SK-N-SH (cell line): ENCODE data around the gene GJB1. TPM values are rescaled to one million over a fixed set of nuclear protein-coding genes. Genes with fewer than 3 reads are reported as not detected.

Source experiments
- CTCF ChIA-PET: fragments of 300-600, 350-600 bp; formaldehyde crosslinking; extraction: SDS; loops from one replicate; lab custom pipeline; 2021; lab: Yijun Ruan, JAX
- POLR2A ChIA-PET: fragments of 350-600 bp; sonication (Branson Sonifier 250); formaldehyde crosslinking; extraction: SDS; loops from one replicate; lab custom pipeline; 2020; ENCODE audit warnings: antibody characterized with exemption, inconsistent platforms; lab: Yijun Ruan, JAX
- DNase-seq: peaks from one replicate; pipeline ENCODE4 v3.0.0; 2012
- H2AFZ ChIP-seq: fragments of 200-600 bp; sonication (generic); 2 replicates; pipeline ENCODE4 v1.8.1; 2016; ENCODE audit warnings: antibody characterized with exemption, mild to moderate bottlenecking, low read depth
- H3F3A ChIP-seq: fragments of 200-600 bp; sonication (generic); replicated peaks from 2 replicates; pipeline ENCODE3; 2016; ENCODE audit warnings: antibody characterized with exemption, mild to moderate bottlenecking; ENCODE audit not compliant: insufficient read depth
- H3K27ac ChIP-seq, 2 experiments: fragments of 200-500 bp in 1 of 2; fragments of 200-600 bp in 1 of 2; sonication (Bioruptor generic) in 1 of 2; sonication (generic), shearing (Covaris generic) in 1 of 2; 2 replicates each; pipeline versions ENCODE4 v1.5.1 to v1.6.1; 2014 to 2016; ENCODE audit warnings: low read depth in 2 of 2, inconsistent platforms in 1 of 2, low read length in 1 of 2, mild to moderate bottlenecking in 1 of 2, mixed read lengths in 1 of 2
- H3K27me3 ChIP-seq: fragments of 200-600 bp; sonication (generic), shearing (Covaris generic); 2 replicates; pipeline ENCODE4 v1.6.1; 2016; ENCODE audit warnings: mixed run types; ENCODE audit not compliant: insufficient read depth
- H3K36me3 ChIP-seq, 2 experiments: fragments of 200-500 bp in 1 of 2; fragments of 200-600 bp in 1 of 2; sonication (Bioruptor generic) in 1 of 2; sonication (generic) in 1 of 2; replicated peaks in 1 of 2; 2 replicates each; pipeline versions ENCODE3 to v1.5.1; 2014 to 2016; ENCODE audit warnings: low read length in 1 of 2, mild to moderate bottlenecking in 1 of 2; ENCODE audit not compliant: insufficient read depth in 2 of 2, control insufficient read depth in 1 of 2
- H3K4me1 ChIP-seq, 2 experiments: fragments of 200-500 bp in 1 of 2; fragments of 200-600 bp in 1 of 2; sonication (Bioruptor generic) in 1 of 2; sonication (generic), shearing (Covaris generic) in 1 of 2; 2 replicates each; pipeline versions ENCODE4 v1.5.1 to v1.6.1; 2014 to 2016; ENCODE audit warnings: low read depth in 1 of 2, low read length in 1 of 2, mixed run types in 1 of 2; ENCODE audit not compliant: insufficient read depth in 2 of 2, control insufficient read depth in 1 of 2
- H3K4me2 ChIP-seq: fragments of 200-600 bp; sonication (generic), shearing (Covaris generic); 2 replicates; pipeline ENCODE4 v1.6.1; 2017; ENCODE audit warnings: mixed run types
- H3K4me3 ChIP-seq, 2 experiments: fragments of 200-500 bp in 1 of 2; fragments of 200-600 bp in 1 of 2; sonication (Bioruptor generic) in 1 of 2; sonication (generic), shearing (Covaris generic) in 1 of 2; 2 replicates each; pipeline versions ENCODE4 v1.5.1 to v1.8.1; 2014 to 2016; ENCODE audit warnings: low read depth in 2 of 2, inconsistent platforms in 1 of 2, low read length in 1 of 2, mild to moderate bottlenecking in 1 of 2, mixed read lengths in 1 of 2, moderate library complexity in 1 of 2
- H3K79me2 ChIP-seq: fragments of 200-600 bp; sonication (generic); 2 replicates; pipeline ENCODE4 v1.8.1; 2017; ENCODE audit warnings: mild to moderate bottlenecking; ENCODE audit not compliant: insufficient read depth
- H3K9ac ChIP-seq: fragments of 200-600 bp; sonication (generic); 2 replicates; pipeline ENCODE4 v1.6.1; 2017; ENCODE audit warnings: mixed run types
- H3K9me2 ChIP-seq: fragments of 200-600 bp; sonication (generic); 2 replicates; pipeline ENCODE4 v1.6.1; 2017; ENCODE audit warnings: mixed run types
- H3K9me3 ChIP-seq: fragments of 200-600 bp; sonication (generic); 2 replicates; pipeline ENCODE4 v1.6.1; 2017; ENCODE audit warnings: mixed run types, mild to moderate bottlenecking, moderate library complexity
- H4K20me1 ChIP-seq: fragments of 200-600 bp; sonication (generic); 2 replicates; pipeline ENCODE4 v1.6.1; 2017; ENCODE audit warnings: mild to moderate bottlenecking, mixed run types; ENCODE audit not compliant: insufficient read depth
- CHD2 ChIP-seq: fragments of 150-350 bp; IDR thresholded peaks from 2 replicates; pipeline ENCODE4 v1.6.1; 2018; ENCODE audit warnings: low read length; ENCODE audit not compliant: partially characterized antibody
- ELF1 ChIP-seq: IDR thresholded peaks from 2 replicates; pipeline ENCODE4 v1.4.0; 2012
- EP300 ChIP-seq, 2 experiments: IDR thresholded peaks; 2 replicates each; pipeline versions ENCODE4 v1.4.0 to v1.6.1; 2012; ENCODE audit warnings: borderline replicate concordance in 1 of 2, low read depth in 1 of 2, low read length in 1 of 2
- EZH2phosphoT487 ChIP-seq: fragments of 200-600 bp; sonication (generic); IDR thresholded peaks from 2 replicates; pipeline ENCODE4 v1.6.1; 2017; ENCODE audit warnings: low read depth, mixed run types, mild to moderate bottlenecking, antibody characterized with exemption, moderate library complexity, borderline replicate concordance
- GATA2 ChIP-seq: sonication (generic); formaldehyde crosslinking; IDR thresholded peaks from 2 replicates; pipeline ENCODE4 v1.5.0; 2020; ENCODE audit warnings: mild to moderate bottlenecking, missing genetic modification reagents
- JUND ChIP-seq: IDR thresholded peaks from 2 replicates; pipeline ENCODE4 v1.4.0; 2012
- MXI1 ChIP-seq: IDR thresholded peaks from 2 replicates; pipeline ENCODE4 v1.6.1; 2012; ENCODE audit warnings: mild to moderate bottlenecking, low read depth, low read length, improper control_type of control experiment
- NFIC ChIP-seq: IDR thresholded peaks from 2 replicates; pipeline ENCODE4 v1.4.0; 2012; ENCODE audit warnings: borderline replicate concordance
- POLR2AphosphoS5 ChIP-seq: IDR thresholded peaks from 2 replicates; pipeline ENCODE4 v1.6.1; 2012; ENCODE audit warnings: low read depth, low read length
- RAD21 ChIP-seq: IDR thresholded peaks from 2 replicates; pipeline ENCODE4 v1.6.1; 2012; ENCODE audit warnings: mild to moderate bottlenecking, low read length
- RCOR1 ChIP-seq: fragments of 150-350 bp; IDR thresholded peaks from 2 replicates; pipeline ENCODE4 v1.6.1; 2017; ENCODE audit warnings: antibody characterized with exemption, low read length
- RFX5 ChIP-seq: IDR thresholded peaks from 2 replicates; pipeline ENCODE4 v1.6.1; 2012; ENCODE audit warnings: mild to moderate bottlenecking, improper control_type of control experiment, low read length
- SIN3A ChIP-seq: IDR thresholded peaks from 2 replicates; pipeline ENCODE4 v1.6.1; 2012; ENCODE audit warnings: low read depth, mild to moderate bottlenecking, low read length, moderate library complexity, borderline replicate concordance
- TAF1 ChIP-seq: IDR thresholded peaks from 2 replicates; pipeline ENCODE4 v1.6.1; 2012; ENCODE audit warnings: low read depth, mild to moderate bottlenecking, low read length, moderate library complexity, borderline replicate concordance
- TCF12 ChIP-seq: IDR thresholded peaks from 2 replicates; pipeline ENCODE4 v1.4.0; 2012
- WGBS: methylation state at CpG from one replicate; pipeline ENCODE4 v1.1.6; 2017; ENCODE audit warnings: low lambda C conversion rate; 5-methylcytosine and 5-hydroxymethylcytosine counted together
- polyA plus RNA-seq, 3 experiments: library from polyadenylated mRNA; depleted of rRNA; stranded (reverse); fragments of >200 nt; gene quantifications; 2 replicates each; pipeline ENCODE4 v1.2.3, GENCODE V29; 2012
- TF ChIP-seq, protein P1 (sequence below): IDR thresholded peaks from 2 replicates; pipeline ENCODE4 v1.4.0; 2012; ENCODE audit warnings: low read depth, borderline replicate concordance
- TF ChIP-seq, protein P2 (sequence below): fragments of 150-350 bp; IDR thresholded peaks from 2 replicates; pipeline ENCODE4 v1.6.1; 2016; ENCODE audit warnings: mild to moderate bottlenecking, low read depth, low read length
- TF ChIP-seq, protein P3 (sequence below): IDR thresholded peaks from 2 replicates; pipeline ENCODE4 v1.4.0; 2012; ENCODE audit warnings: low read depth, borderline replicate concordance
- TF ChIP-seq, protein P4 (sequence below): IDR thresholded peaks from 2 replicates; pipeline ENCODE4; 2012

Gene GJB1
- polyA plus RNA-seq, 1 of the 3 experiments (the other 2 are of a cell fraction) = not detected

DNA sequence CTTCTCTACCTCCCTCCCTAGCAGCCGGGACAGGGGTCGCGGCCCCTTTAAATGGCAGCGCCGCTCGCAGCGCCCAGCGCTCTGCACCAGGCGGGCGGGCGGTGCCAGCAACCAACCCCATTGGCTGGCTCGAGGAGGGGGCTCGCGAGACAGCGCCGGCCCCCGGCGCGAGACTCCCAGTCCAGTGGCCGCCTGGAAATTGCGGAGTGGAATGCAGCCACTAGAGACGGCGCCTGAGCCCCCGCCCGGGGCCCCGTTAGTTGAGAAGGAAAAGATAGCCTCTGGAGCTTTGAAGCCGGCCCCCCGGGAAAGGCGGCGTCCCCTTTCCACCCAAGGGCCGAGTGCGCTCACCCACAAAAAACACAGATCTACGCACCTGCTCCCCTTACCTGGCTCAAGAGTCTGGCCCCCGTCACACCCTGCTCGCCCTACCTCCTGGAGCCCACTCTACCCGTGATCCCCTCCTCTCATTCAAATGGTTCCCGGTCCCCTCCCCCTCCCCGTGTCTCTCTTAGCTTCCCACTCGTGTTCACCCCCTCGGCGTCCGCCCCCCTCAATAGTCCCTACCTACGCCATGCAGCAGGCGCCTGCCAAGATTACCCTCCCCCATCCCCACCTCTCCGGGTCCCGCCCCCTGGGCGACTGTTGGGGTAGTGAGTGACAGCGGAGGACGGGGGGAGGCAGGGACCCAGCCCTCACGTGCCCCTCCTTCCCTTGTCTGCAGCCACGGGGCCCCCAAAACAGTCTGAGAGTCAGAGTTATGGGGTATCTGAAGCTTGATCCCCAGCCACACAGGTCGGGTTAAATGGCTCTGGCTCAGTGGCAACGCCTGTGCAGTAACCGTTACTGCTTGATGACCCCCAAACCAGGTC is 31.3 kb downstream of the GJB1 start, which contains the start of gene ZMYM3 (continued):
- TF ChIP-seq POLR2AphosphoS5 (peak; percentile 31; the same call in 1 of the 2 replicates), RCOR1 (no peak), TAF1 (peak; percentile 51), JUND (0 out of 2 replicates have a peak, but pooled peaks have one; percentile 5)
- TF ChIP-seq, protein P1, sequence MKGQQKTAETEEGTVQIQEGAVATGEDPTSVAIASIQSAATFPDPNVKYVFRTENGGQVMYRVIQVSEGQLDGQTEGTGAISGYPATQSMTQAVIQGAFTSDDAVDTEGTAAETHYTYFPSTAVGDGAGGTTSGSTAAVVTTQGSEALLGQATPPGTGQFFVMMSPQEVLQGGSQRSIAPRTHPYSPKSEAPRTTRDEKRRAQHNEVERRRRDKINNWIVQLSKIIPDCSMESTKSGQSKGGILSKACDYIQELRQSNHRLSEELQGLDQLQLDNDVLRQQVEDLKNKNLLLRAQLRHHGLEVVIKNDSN = peak; percentile 48; the same call in 1 of the 2 replicates

DNA sequence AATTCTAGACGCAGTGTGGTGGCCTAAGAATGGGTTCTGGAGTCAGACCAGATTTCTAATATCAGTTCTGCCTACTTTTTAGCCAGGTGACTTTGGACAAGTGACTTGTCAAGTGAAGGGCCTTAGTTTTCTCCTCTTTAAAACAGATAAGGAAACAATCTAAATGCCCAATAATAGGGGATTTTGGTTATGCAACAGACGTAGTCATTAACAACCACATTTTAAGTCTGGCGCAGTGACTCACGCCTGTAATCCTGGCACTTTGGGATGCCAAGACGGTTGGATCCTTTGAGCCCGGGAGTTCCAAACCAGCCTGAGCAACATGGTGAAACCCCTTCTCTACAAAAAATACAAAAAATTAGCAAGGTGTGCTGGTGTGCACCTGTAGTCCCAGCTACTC is 33.0 kb downstream of the GJB1 start:
- no peak for DNase-seq
- Histone ChIP-seq H3K79me2 (peaks cover 16% of the 10 kb centered on the region), H3F3A (peaks cover 6% of the 10 kb centered on the region), H3K36me3 (no peaks in the 10 kb centered on the region), H3K4me3 (no peak overlapping the region), H3K9ac (no peak overlapping the region), H3K9me2 (no peaks in the 10 kb centered on the region), H3K9me3 (no peaks in the 10 kb centered on the region), H2AFZ (0 out of 2 replicates have a peak overlapping the region, but pooled peaks have one; percentile 32), H4K20me1 (no peaks in the 10 kb centered on the region), H3K4me2 (peak overlapping the region; percentile 96; the same call in 1 of the 2 replicates), H3K27ac (no peak overlapping the region; a peak in 1 of 4 replicates), H3K27me3 (peaks cover 2% of the 10 kb centered on the region; the same call in 1 of the 2 replicates), H3K4me1 (peaks cover 9 to 12% of the 10 kb centered on the region in 2 experiments; a peak in 2 of 4 replicates)
- 58% methylated on average over 6 of the region's 6 CpGs for WGBS
- ChIA-PET CTCF (no interaction called here), POLR2A (no interaction called here)
- TF ChIP-seq, protein P2, sequence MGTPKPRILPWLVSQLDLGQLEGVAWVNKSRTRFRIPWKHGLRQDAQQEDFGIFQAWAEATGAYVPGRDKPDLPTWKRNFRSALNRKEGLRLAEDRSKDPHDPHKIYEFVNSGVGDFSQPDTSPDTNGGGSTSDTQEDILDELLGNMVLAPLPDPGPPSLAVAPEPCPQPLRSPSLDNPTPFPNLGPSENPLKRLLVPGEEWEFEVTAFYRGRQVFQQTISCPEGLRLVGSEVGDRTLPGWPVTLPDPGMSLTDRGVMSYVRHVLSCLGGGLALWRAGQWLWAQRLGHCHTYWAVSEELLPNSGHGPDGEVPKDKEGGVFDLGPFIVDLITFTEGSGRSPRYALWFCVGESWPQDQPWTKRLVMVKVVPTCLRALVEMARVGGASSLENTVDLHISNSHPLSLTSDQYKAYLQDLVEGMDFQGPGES = no peak
- TF ChIP-seq MXI1 = no peak
- no peak for TF ChIP-seq NFIC
- TF ChIP-seq RFX5 = no peak
- TF ChIP-seq EP300 (IDR thresholded peaks at IDR 0.05; ENCODE audit: borderline replicate concordance in 1 of 2, low read depth in 1 of 2, low read length in 1 of 2) = no peak
- no peak for TF ChIP-seq ELF1
- TF ChIP-seq SIN3A = no peak

DNA sequence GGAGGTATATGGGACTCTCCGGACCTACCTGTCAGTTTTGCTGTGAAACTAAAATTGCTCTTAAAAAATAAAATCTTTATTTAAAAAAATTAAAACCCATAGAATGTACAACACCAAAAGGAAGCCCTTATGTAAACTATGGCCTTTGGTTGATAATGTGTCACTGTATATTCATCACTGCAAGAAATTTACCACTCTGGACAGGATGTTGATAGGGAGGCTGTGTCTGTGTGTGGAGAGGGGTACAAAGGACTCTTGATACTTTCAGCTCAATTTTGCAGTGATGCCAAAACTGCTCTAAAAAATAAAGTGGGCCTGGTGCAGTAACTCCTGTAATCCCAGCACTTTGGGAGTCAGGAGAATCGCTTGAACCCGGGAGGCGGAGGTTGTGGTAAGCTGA is 33.8 kb downstream of the GJB1 start:
- Histone ChIP-seq H3K36me3 (no peaks in the 10 kb centered on the region), H3K9me3 (no peaks in the 10 kb centered on the region), H3K79me2 (peaks cover 13% of the 10 kb centered on the region), H3K27ac (no peak overlapping the region), H3K4me1 (peaks cover 9 to 12% of the 10 kb centered on the region in 2 experiments; a peak in 2 of 4 replicates), H3F3A (peaks cover 6% of the 10 kb centered on the region), H3K4me2 (no peak overlapping the region), H2AFZ (no peak overlapping the region), H3K27me3 (peaks cover 5% of the 10 kb centered on the region; the same call in 1 of the 2 replicates), H3K4me3 (no peak overlapping the region), H3K9ac (no peak overlapping the region), H3K9me2 (no peaks in the 10 kb centered on the region), H4K20me1 (no peaks in the 10 kb centered on the region)
- ChIA-PET POLR2A (no interaction called here), CTCF (no interaction called here)
- no peak for DNase-seq
- WGBS = 72% methylated on average over 4 of the region's 4 CpGs
- TF ChIP-seq GATA2 (no peak), MXI1 (no peak), EP300 (IDR thresholded peaks at IDR 0.05; ENCODE audit: borderline replicate concordance in 1 of 2, low read depth in 1 of 2, low read length in 1 of 2) (no peak), ELF1 (no peak), RFX5 (no peak), EZH2phosphoT487 (no peak), SIN3A (no peak), RAD21 (no peak), JUND (no peak), CHD2 (no peak), POLR2AphosphoS5 (no peak), TCF12 (no peak)
- TF ChIP-seq, protein P3, sequence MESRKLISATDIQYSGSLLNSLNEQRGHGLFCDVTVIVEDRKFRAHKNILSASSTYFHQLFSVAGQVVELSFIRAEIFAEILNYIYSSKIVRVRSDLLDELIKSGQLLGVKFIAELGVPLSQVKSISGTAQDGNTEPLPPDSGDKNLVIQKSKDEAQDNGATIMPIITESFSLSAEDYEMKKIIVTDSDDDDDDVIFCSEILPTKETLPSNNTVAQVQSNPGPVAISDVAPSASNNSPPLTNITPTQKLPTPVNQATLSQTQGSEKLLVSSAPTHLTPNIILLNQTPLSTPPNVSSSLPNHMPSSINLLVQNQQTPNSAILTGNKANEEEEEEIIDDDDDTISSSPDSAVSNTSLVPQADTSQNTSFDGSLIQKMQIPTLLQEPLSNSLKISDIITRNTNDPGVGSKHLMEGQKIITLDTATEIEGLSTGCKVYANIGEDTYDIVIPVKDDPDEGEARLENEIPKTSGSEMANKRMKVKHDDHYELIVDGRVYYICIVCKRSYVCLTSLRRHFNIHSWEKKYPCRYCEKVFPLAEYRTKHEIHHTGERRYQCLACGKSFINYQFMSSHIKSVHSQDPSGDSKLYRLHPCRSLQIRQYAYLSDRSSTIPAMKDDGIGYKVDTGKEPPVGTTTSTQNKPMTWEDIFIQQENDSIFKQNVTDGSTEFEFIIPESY = no peak
- TF ChIP-seq, protein P4, sequence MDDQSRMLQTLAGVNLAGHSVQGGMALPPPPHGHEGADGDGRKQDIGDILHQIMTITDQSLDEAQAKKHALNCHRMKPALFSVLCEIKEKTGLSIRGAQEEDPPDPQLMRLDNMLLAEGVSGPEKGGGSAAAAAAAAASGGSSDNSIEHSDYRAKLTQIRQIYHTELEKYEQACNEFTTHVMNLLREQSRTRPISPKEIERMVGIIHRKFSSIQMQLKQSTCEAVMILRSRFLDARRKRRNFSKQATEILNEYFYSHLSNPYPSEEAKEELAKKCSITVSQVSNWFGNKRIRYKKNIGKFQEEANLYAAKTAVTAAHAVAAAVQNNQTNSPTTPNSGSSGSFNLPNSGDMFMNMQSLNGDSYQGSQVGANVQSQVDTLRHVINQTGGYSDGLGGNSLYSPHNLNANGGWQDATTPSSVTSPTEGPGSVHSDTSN = no peak
